HepG2 (cell line): ENCODE results near the gene HSPB9. TPM values are rescaled to one million over a fixed set of nuclear protein-coding genes. Genes with fewer than 3 reads are reported as not detected.

Experiments used
- CENPX ChIP-seq: sonication (generic); formaldehyde crosslinking; IDR thresholded peaks from 2 replicates; pipeline ENCODE4 v1.9.0; 2021; ENCODE audit warnings: mild to moderate bottlenecking, missing genetic modification reagents, moderate library complexity
- EZH2 ChIP-seq: conservative IDR thresholded peaks from 2 replicates; pipeline ENCODE4 v1.6.1; 2012; ENCODE audit warnings: mild to moderate bottlenecking, low read depth, low read length, moderate library complexity
- GFI1 ChIP-seq: sonication (generic); formaldehyde crosslinking; IDR thresholded peaks from 2 replicates; pipeline ENCODE4 v1.5.0; 2020; ENCODE audit warnings: missing genetic modification reagents, mild to moderate bottlenecking, borderline replicate concordance
- GPN1 ChIP-seq: sonication (generic); formaldehyde crosslinking; IDR thresholded peaks from 2 replicates; pipeline ENCODE4 v1.5.1; 2020; ENCODE audit warnings: missing genetic modification reagents, borderline replicate concordance
- HOXA9 ChIP-seq: sonication (generic); formaldehyde crosslinking; IDR thresholded peaks from 2 replicates; pipeline ENCODE4 v1.8.1; 2022; ENCODE audit warnings: missing genetic modification reagents, mild to moderate bottlenecking, moderate library complexity, borderline replicate concordance
- JDP2 ChIP-seq: sonication (generic); formaldehyde crosslinking; IDR thresholded peaks from 2 replicates; pipeline ENCODE4 v1.8.1; 2022; ENCODE audit warnings: missing genetic modification reagents, borderline replicate concordance
- LCORL ChIP-seq, 2 experiments: fragments of 450-650 bp in 1 of 2; sonication (generic) in 1 of 2; formaldehyde crosslinking in 1 of 2; IDR thresholded peaks; 2 replicates each; pipeline versions ENCODE4 v1.5.0 to v1.6.1; 2017 to 2020; ENCODE audit warnings: antibody characterized with exemption in 1 of 2, missing genetic modification reagents in 1 of 2
- PRDM10 ChIP-seq: sonication (generic); formaldehyde crosslinking; IDR thresholded peaks from 2 replicates; pipeline ENCODE4 v1.4.0; 2020; ENCODE audit warnings: low read depth, missing genetic modification reagents
- RERE ChIP-seq: IDR thresholded peaks from 2 replicates; pipeline ENCODE4 v1.6.1; 2016; ENCODE audit warnings: low read depth, missing genetic modification reagents, missing compliant biosample characterization
- SAFB2 ChIP-seq: sonication (generic); formaldehyde crosslinking; IDR thresholded peaks from 2 replicates; pipeline ENCODE4 v1.5.1; 2020; ENCODE audit warnings: missing genetic modification reagents, low read depth, mild to moderate bottlenecking, borderline replicate concordance
- SIN3A ChIP-seq: IDR thresholded peaks from 2 replicates; pipeline ENCODE4 v1.6.1; 2011; ENCODE audit warnings: low read depth, mild to moderate bottlenecking, control low read depth, low read length, borderline replicate concordance
- SP140L ChIP-seq: sonication (generic); formaldehyde crosslinking; IDR thresholded peaks from 2 replicates; pipeline ENCODE4 v1.4.0; 2020; ENCODE audit warnings: missing genetic modification reagents, borderline replicate concordance
- ZFP41 ChIP-seq: sonication (generic); formaldehyde crosslinking; IDR thresholded peaks from 2 replicates; pipeline ENCODE4 v1.4.0; 2020; ENCODE audit warnings: mild to moderate bottlenecking, missing genetic modification reagents, borderline replicate concordance
- ZNF225 ChIP-seq: sonication (generic); formaldehyde crosslinking; IDR thresholded peaks from 2 replicates; pipeline ENCODE4 v1.4.0; 2020; ENCODE audit warnings: mild to moderate bottlenecking, missing genetic modification reagents
- ZNF350 ChIP-seq: sonication (generic); formaldehyde crosslinking; IDR thresholded peaks from 2 replicates; pipeline ENCODE4 v1.4.0; 2020; ENCODE audit warnings: mild to moderate bottlenecking, low read depth, missing genetic modification reagents, borderline replicate concordance
- ZNF550 ChIP-seq: sonication (generic); formaldehyde crosslinking; IDR thresholded peaks from 2 replicates; pipeline ENCODE4 v1.4.0; 2020; ENCODE audit warnings: mild to moderate bottlenecking, missing genetic modification reagents, borderline replicate concordance
- ZNF562 ChIP-seq: sonication (generic); formaldehyde crosslinking; IDR thresholded peaks from 2 replicates; pipeline ENCODE4 v1.8.0; 2022; ENCODE audit warnings: missing genetic modification reagents, borderline replicate concordance
- ZNF644 ChIP-seq: IDR thresholded peaks from 2 replicates; pipeline ENCODE4 v1.6.1; 2016; ENCODE audit warnings: low read depth
- ZNF652 ChIP-seq: IDR thresholded peaks from 2 replicates; pipeline ENCODE4 v1.6.1; 2016; ENCODE audit warnings: low read depth, borderline replicate concordance
- ZNF777 ChIP-seq: sonication (generic); formaldehyde crosslinking; IDR thresholded peaks from 2 replicates; pipeline ENCODE4 v1.4.0; 2020; ENCODE audit warnings: missing genetic modification reagents
- polyA plus RNA-seq, 8 experiments: library from polyadenylated mRNA; depleted of rRNA in 3 of 8; stranded (reverse) in 7 of 8; unstranded in 1 of 8; fragments of >200 nt; fragmentation: Illumina TruSeq in 4 of 8; extraction: Trizol in 4 of 8; gene quantifications; 2 replicates each; pipeline versions ENCODE4 v1.2.1 to v1.2.3, GENCODE V29; 2011 to 2016; ENCODE audit warnings: low read depth in 4 of 8, missing spikeins in 1 of 8, mixed read lengths in 1 of 8; ENCODE audit not compliant: insufficient read depth in 1 of 8
- total RNA-seq, 5 experiments: library from RNA; depleted of rRNA; stranded (reverse); fragments of >200 nt; fragmentation: Illumina TruSeq; extraction: Trizol; gene quantifications; 2 replicates each; pipeline ENCODE4 v1.2.3, GENCODE V29; 2016; ENCODE audit warnings: low read depth in 1 of 5

HSPB9 gene
- total and polyA plus RNA-seq, 2 of the 13 experiments (the other 11 are each of a cell fraction or from before 2014, with no cell fraction given), result 0.05 to 0.24 TPM

GRCh38 chr17:42087042-42087701 is 35.4 kb upstream of the HSPB9 start (continued):
- TF ChIP-seq GFI1 (CRISPR knock-in tag) (0 out of 2 replicates have a peak, but pooled peaks have one; percentile 25), SIN3A (no peak), ZFP41 (no peak), EZH2 (no peak), RERE (CRISPR knock-in tag) (no peak), GPN1 (no peak), SAFB2 (CRISPR knock-in tag) (no peak), ZNF550 (CRISPR knock-in tag) (no peak), ZNF652 (peak; percentile 67), CENPX (CRISPR knock-in tag) (no peak), ZNF644 (CRISPR knock-in tag) (no peak), HOXA9 (CRISPR knock-in tag) (0 out of 2 replicates have a peak, but pooled peaks have one; percentile 41), ZNF350 (no peak), PRDM10 (CRISPR knock-in tag) (no peak), LCORL (IDR thresholded peaks at IDR 0.05) (no peak), LCORL (CRISPR knock-in tag; IDR thresholded peaks at IDR 0.05) (no peak), ZNF225 (CRISPR knock-in tag) (no peak), SP140L (0 out of 2 replicates have a peak, but pooled peaks have one; percentile 5), JDP2 (CRISPR knock-in tag) (no peak), ZNF562 (CRISPR knock-in tag) (no peak), ZNF777 (no peak)
